Endothelial cell of umbilical vein (primary cell): ENCODE data around the gene PACRGL. TPM values are rescaled to one million over a fixed set of nuclear protein-coding genes. Genes with fewer than 3 reads are reported as not detected.

Experiments
- BruUV-seq: library from RNA; stranded (reverse); fragments of 400-500 nt; replicated peaks from 2 replicates; lab custom pipeline; 2021; lab: Mats Ljungman, UMichigan
- CTCF ChIA-PET: fragments of 300-600, 350-600 bp; sonication (Branson Sonifier 250); formaldehyde crosslinking; loops from one replicate; lab custom pipeline; 2021; ENCODE audit warnings: antibody characterized with exemption, inconsistent platforms; lab: Charles Lee
- POLR2A ChIA-PET: fragments of 300-600, 350-600 bp; sonication (Branson Sonifier 250); formaldehyde crosslinking; loops from one replicate; lab custom pipeline; 2021; ENCODE audit warnings: antibody characterized with exemption, inconsistent platforms; lab: Charles Lee
- DNase-seq: peaks from one replicate; pipeline ENCODE4 v3.0.0-alpha.2; 2011; ENCODE audit warnings: low read depth, low spot score
- FAIRE-seq: peaks from 2 replicates; lab custom pipeline; 2011; peaks lifted over from hg19 to GRCh38; lab: Jason Lieb, UNC
- H2AFZ ChIP-seq: 2 replicates; pipeline ENCODE4 v1.6.0; 2012; ENCODE audit warnings: low read depth, low read length, control low read depth, inconsistent platforms
- H3K27ac ChIP-seq: 2 replicates; pipeline ENCODE4 v1.5.1; 2011; ENCODE audit warnings: low read depth, mild to moderate bottlenecking, control low read depth, low read length, moderate library complexity; ENCODE audit not compliant: insufficient read depth
- H3K27me3 ChIP-seq, 2 experiments: 2 replicates each; pipeline versions ENCODE4 v1.6.0 to v1.6.1; 2011; ENCODE audit warnings: low read length in 2 of 2, mixed read lengths in 1 of 2; ENCODE audit not compliant: control insufficient read depth in 2 of 2, insufficient read depth in 2 of 2
- H3K36me3 ChIP-seq, 2 experiments: 2 replicates in 1 of 2; 3 replicates in 1 of 2; pipeline ENCODE4 v1.5.1; 2011; ENCODE audit warnings: low read length in 2 of 2, mild to moderate bottlenecking in 1 of 2, moderate library complexity in 1 of 2; ENCODE audit not compliant: control insufficient read depth in 2 of 2, insufficient read depth in 2 of 2; ENCODE audit errors: extremely low read depth in 1 of 2
- H3K4me1 ChIP-seq: 3 replicates; pipeline ENCODE4 v1.5.1; 2011; ENCODE audit warnings: mild to moderate bottlenecking, low read length; ENCODE audit not compliant: control insufficient read depth, insufficient read depth; ENCODE audit errors: extremely low read depth
- H3K4me2 ChIP-seq: 2 replicates; pipeline ENCODE4 v1.6.1; 2011; ENCODE audit warnings: low read length, control low read depth, mixed read lengths; ENCODE audit not compliant: insufficient read depth
- H3K4me3 ChIP-seq, 3 experiments: fragments of 200-600 bp in 1 of 3; sonication (generic), shearing (Covaris generic) in 1 of 3; replicated peaks in 1 of 3; 2 replicates each; pipeline ENCODE4 v1.5.1; 2011 to 2016; ENCODE audit warnings: control low read depth in 3 of 3, low read length in 3 of 3, mild to moderate bottlenecking in 2 of 3, inconsistent platforms in 1 of 3, low read depth in 1 of 3, moderate library complexity in 1 of 3; ENCODE audit not compliant: insufficient read depth in 1 of 3
- H3K79me2 ChIP-seq: 2 replicates; pipeline ENCODE4 v1.6.0; 2012; ENCODE audit warnings: low read length, inconsistent platforms; ENCODE audit not compliant: control insufficient read depth, insufficient read depth
- H3K9ac ChIP-seq: replicated peaks from 2 replicates; pipeline ENCODE3; 2011; ENCODE audit warnings: low read length, control low read depth; ENCODE audit not compliant: insufficient read depth; ENCODE audit errors: extremely low read depth
- H3K9me1 ChIP-seq: replicated peaks from 3 replicates; pipeline ENCODE4 v1.6.0; 2011; ENCODE audit warnings: mild to moderate bottlenecking, low read length; ENCODE audit not compliant: control insufficient read depth, insufficient read depth; ENCODE audit errors: extremely low read depth
- H3K9me3 ChIP-seq: replicated peaks from 2 replicates; pipeline ENCODE4 v1.5.1; 2012; ENCODE audit warnings: low read length, inconsistent platforms; ENCODE audit not compliant: control insufficient read depth, insufficient read depth
- H4K20me1 ChIP-seq: replicated peaks from 2 replicates; pipeline ENCODE3; 2011; ENCODE audit warnings: mild to moderate bottlenecking, low read length; ENCODE audit not compliant: control insufficient read depth, insufficient read depth; ENCODE audit errors: extremely low read depth
- CTCF ChIP-seq, 2 donors: IDR thresholded peaks; 1 replicate in 1 of 2; 2 replicates in 1 of 2; pipeline ENCODE4 v1.5.1; 2011; ENCODE audit warnings: low read length in 2 of 2, mild to moderate bottlenecking in 2 of 2, moderate library complexity in 2 of 2, control low read depth in 1 of 2, inconsistent platforms in 1 of 2, low read depth in 1 of 2; ENCODE audit not compliant: insufficient read depth in 1 of 2; ENCODE audit errors: extremely low read depth in 1 of 2
- EZH2 ChIP-seq: IDR thresholded peaks from 2 replicates; pipeline ENCODE4 v1.6.1; 2012; ENCODE audit warnings: borderline replicate concordance, low read depth, mild to moderate bottlenecking, moderate library complexity, low read length, inconsistent platforms; ENCODE audit not compliant: severe bottlenecking
- FOS ChIP-seq: IDR thresholded peaks from 2 replicates; pipeline ENCODE4 v1.6.1; 2011; ENCODE audit warnings: mild to moderate bottlenecking, low read length, moderate library complexity, borderline replicate concordance; ENCODE audit not compliant: insufficient read depth
- GATA2 ChIP-seq: IDR thresholded peaks from 2 replicates; pipeline ENCODE4 v1.7.0; 2011; ENCODE audit warnings: low read depth, mild to moderate bottlenecking, moderate library complexity, mixed read lengths, low read length; ENCODE audit not compliant: insufficient read length, insufficient read depth
- JUN ChIP-seq: IDR thresholded peaks from 2 replicates; pipeline ENCODE4 v1.6.1; 2011; ENCODE audit warnings: borderline replicate concordance, low read depth; ENCODE audit not compliant: insufficient read length, insufficient read depth
- MAX ChIP-seq: IDR thresholded peaks from 2 replicates; pipeline ENCODE4 v1.6.1; 2011; ENCODE audit not compliant: insufficient read depth, insufficient read length
- MYC ChIP-seq: IDR thresholded peaks from one replicate; pipeline ENCODE4 v1.6.1; 2011; ENCODE audit warnings: mild to moderate bottlenecking, low read depth, low read length
- POLR2A ChIP-seq: IDR thresholded peaks from 2 replicates; pipeline ENCODE4 v1.6.1; 2012; ENCODE audit warnings: low read depth, mild to moderate bottlenecking, control low read depth, low read length
- POLR2AphosphoS5 ChIP-seq: IDR thresholded peaks from 2 replicates; pipeline ENCODE4 v1.6.1; 2012; ENCODE audit warnings: low read depth, mild to moderate bottlenecking, control low read depth, low read length, moderate library complexity; ENCODE audit not compliant: insufficient read depth
- dilution Hi-C: fragments of 300-500 bp; cut with MboI; formaldehyde crosslinking; loops from one replicate; pipeline ENCODE4 v1.15.0; 2019; ENCODE audit warnings: low sequenced_read_pairs; ENCODE audit not compliant: extremely low pct_ligation_motif_present
- intact Hi-C: fragments of 100-400 bp; cut with micrococcal nuclease; formaldehyde crosslinking; loops from one replicate; pipeline ENCODE4 v1.10.0; 2022
- polyA plus RNA-seq, 4 experiments: library from polyadenylated mRNA; depleted of rRNA in 3 of 4; stranded (reverse) in 3 of 4; unstranded in 1 of 4; fragments of >200 nt; gene quantifications; 2 replicates each; pipeline versions ENCODE4 v1.2.1 to v1.2.3, GENCODE V29; 2011 to 2012; ENCODE audit warnings: missing spikeins in 1 of 4
- total RNA-seq: library from RNA; stranded (reverse); gene quantifications from 2 replicates; pipeline ENCODE4 v1.2.3, GENCODE V29; 2021

The PACRGL gene
- total and polyA plus RNA-seq, 2 donors (not counting 3 experiments of a cell fraction or from before 2014, with no cell fraction given): 9.2 to 19.2 TPM

GRCh38 chr4:20723463-20723862, 23.2 kb downstream of the PACRGL start:
- H3K4me3 ChIP-seq: no peak overlapping the region
- POLR2A ChIA-PET: no interaction called here
- no peaks in the 10 kb centered on the region for H3K9me1 ChIP-seq
- BruUV-seq: no TSS peak
- no peak overlapping the region for H2AFZ ChIP-seq
- TF ChIP-seq MYC: no peak
- TF ChIP-seq EZH2: no peak
- no peak for TF ChIP-seq POLR2A
- no peak for TF ChIP-seq GATA2
- no peak for TF ChIP-seq MAX
- no peak for TF ChIP-seq CTCF (IDR thresholded peaks at IDR 0.05; ENCODE audit: extremely low read depth in 1 of 2, insufficient read depth in 1 of 2, low read depth in 1 of 2, low read length in 2 of 2)
- TF ChIP-seq FOS: no peak
- TF ChIP-seq JUN: no peak
- no peak for TF ChIP-seq POLR2AphosphoS5
- H3K4me2 ChIP-seq: no peak overlapping the region
- intact Hi-C loops (no loop called here), dilution Hi-C loops (no loop called here)
- DNase-seq (no peak), FAIRE-seq (no peak)
- peaks cover 4 to 5% of the 10 kb centered on the region in 2 experiments for H3K36me3 ChIP-seq
- no peaks in the 10 kb centered on the region for H3K4me1 ChIP-seq
- H3K79me2 ChIP-seq: no peaks in the 10 kb centered on the region
- H3K27ac ChIP-seq: no peak overlapping the region
- no peaks in the 10 kb centered on the region for H3K9me3 ChIP-seq
- H3K9ac ChIP-seq: no peak overlapping the region
- H4K20me1 ChIP-seq: no peaks in the 10 kb centered on the region
- no peaks in the 10 kb centered on the region for H3K27me3 ChIP-seq
- CTCF ChIA-PET: interaction anchor here (0.9 kb wide), 1 partner anchor 13 kb away, joined by 3 read pairs; no protein-coding TSS in a partner anchor
